ENCODE measurements around the gene PRXL2A.

DNA sequence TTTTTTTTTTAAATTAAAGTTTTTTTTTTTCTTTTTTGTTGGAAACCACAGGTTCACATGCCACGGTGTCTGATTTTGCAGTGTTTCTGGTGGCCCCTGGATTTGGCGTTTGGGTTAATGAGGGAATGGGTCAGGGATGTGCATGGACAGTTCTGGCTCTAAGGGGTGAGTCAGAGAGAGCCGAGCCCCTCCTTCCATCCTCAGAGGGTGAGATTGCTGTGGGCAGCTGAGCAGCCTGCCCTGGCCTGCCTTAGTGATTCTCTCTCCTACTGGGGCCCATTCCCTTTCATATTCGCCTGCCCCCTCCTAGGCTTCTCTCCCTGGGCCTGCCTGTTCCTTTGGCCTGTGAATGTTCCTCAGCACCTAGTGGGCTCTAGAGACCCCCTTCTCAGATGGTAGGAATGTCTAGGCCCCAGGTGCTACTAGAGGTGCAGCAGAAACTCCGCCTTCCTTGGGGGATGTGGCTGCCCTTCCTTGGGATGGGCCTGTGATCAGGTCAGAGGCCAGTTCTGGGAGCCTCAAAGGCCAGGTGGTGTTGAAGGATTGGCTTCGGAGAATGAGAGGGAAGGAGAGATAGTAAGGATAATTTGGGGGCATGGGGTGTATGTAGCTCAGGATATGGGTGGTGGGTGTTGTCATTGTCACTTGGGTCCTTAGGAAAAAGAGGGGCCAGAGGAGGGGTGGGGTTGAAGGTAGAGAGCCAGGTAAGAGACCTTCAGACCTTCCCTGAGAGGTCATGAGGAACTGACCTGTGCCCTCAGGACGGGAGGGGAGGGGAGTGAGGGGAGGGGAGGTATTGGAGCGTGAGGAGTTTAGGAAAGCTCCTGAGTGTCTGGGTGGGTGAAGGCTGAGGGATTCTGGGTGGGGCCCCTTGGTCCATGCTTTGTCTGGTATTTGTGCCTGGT, 65.6 kb downstream of the PRXL2A start:
- TF ChIP-seq, protein P1, sequence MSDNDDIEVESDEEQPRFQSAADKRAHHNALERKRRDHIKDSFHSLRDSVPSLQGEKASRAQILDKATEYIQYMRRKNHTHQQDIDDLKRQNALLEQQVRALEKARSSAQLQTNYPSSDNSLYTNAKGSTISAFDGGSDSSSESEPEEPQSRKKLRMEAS (IDR thresholded peaks at IDR 0.05; ENCODE audit: low read depth, low read length) = no peak
- no peak for TF ChIP-seq POLR2A (IDR thresholded peaks at IDR 0.05; ENCODE audit: extremely low read depth, insufficient read length)
